SKM-1 treated with dmso at 0.1 percent for 144 hours (cell line): ENCODE results near the gene NOTCH1.

Source experiments
- DNase-seq: peaks from one replicate; lab custom pipeline; 2025; ENCODE audit not compliant: unreplicated experiment; lab: John Stamatoyannopoulos, UW

The NOTCH1 gene

GRCh38 chr9:136470356-136470755 is 75.5 kb downstream of the NOTCH1 start:
- DNase-seq: no peak

GRCh38 chr9:136467766-136468165 is 78.1 kb downstream of the NOTCH1 start:
- no peak for DNase-seq

GRCh38 chr9:136466155-136466541 is 79.7 kb downstream of the NOTCH1 start:
- DNase-seq: no peak

GRCh38 chr9:136465500-136466154 is 80.2 kb downstream of the NOTCH1 start:
- DNase-seq: no peak

- DNase-seq: no peak
Measured at GRCh38 chr9:136464241-136464640, 81.6 kb downstream of the NOTCH1 start.

- no peak for DNase-seq
Measured at GRCh38 chr9:136463578-136463977, 82.3 kb downstream of the NOTCH1 start.

GRCh38 chr9:136462664-136463063 is 83.2 kb downstream of the NOTCH1 start:
- no peak for DNase-seq

- no peak for DNase-seq
Measured at GRCh38 chr9:136460772-136461325, 85.0 kb downstream of the NOTCH1 start.

GRCh38 chr9:136459425-136459824 is 86.4 kb downstream of the NOTCH1 start:
- DNase-seq: no peak

GRCh38 chr9:136457326-136457725 is 88.5 kb downstream of the NOTCH1 start:
- DNase-seq: no peak

- DNase-seq: no peak
Measured at GRCh38 chr9:136456258-136456657, 89.6 kb downstream of the NOTCH1 start.

- DNase-seq: no peak
Measured at GRCh38 chr9:136455043-136456002, 90.5 kb downstream of the NOTCH1 start.

- no peak for DNase-seq
Measured at GRCh38 chr9:136454026-136454796, 91.6 kb downstream of the NOTCH1 start.

GRCh38 chr9:136453326-136453725 is 92.5 kb downstream of the NOTCH1 start:
- no peak for DNase-seq

GRCh38 chr9:136451221-136451877 is 94.5 kb downstream of the NOTCH1 start:
- no peak for DNase-seq

GRCh38 chr9:136448655-136449054 is 97.2 kb downstream of the NOTCH1 start:
- no peak for DNase-seq

- no peak for DNase-seq
Measured at GRCh38 chr9:136447173-136447778, 98.6 kb downstream of the NOTCH1 start.

- no peak for DNase-seq
Measured at GRCh38 chr9:136445799-136446198, 100.0 kb downstream of the NOTCH1 start.
